COLO668 (cell line): ENCODE data around the gene BCAR1.
"Not testable (repeated sequence)": the region's sequence is repeated elsewhere in the genome, so short reads cannot be mapped to it uniquely, and the experiment has no call there.

Experiments used
- DNase-seq: peaks from one replicate; lab custom pipeline; 2025; ENCODE audit not compliant: unreplicated experiment; lab: John Stamatoyannopoulos, UW

BCAR1 gene

GRCh38 chr16:75226550-75227360 is 24.7 kb downstream of the BCAR1 start:
- DNase-seq = no peak

GRCh38 chr16:75225678-75226515 is 25.5 kb downstream of the BCAR1 start:
- no peak for DNase-seq

- no peak for DNase-seq
Observed at GRCh38 chr16:75225092-75225491, 26.3 kb downstream of the BCAR1 start.

GRCh38 chr16:75224306-75225082 is 26.9 kb downstream of the BCAR1 start:
- no peak for DNase-seq

GRCh38 chr16:75223129-75223528 is 28.3 kb downstream of the BCAR1 start:
- DNase-seq = not testable (repeated sequence)

- no peak for DNase-seq
Observed at GRCh38 chr16:75222271-75222783, 29.1 kb downstream of the BCAR1 start.

- no peak for DNase-seq
Observed at GRCh38 chr16:75219838-75220237, 31.6 kb downstream of the BCAR1 start.

GRCh38 chr16:75219088-75219487 is 32.3 kb downstream of the BCAR1 start:
- DNase-seq = no peak

- no peak for DNase-seq
Observed at GRCh38 chr16:75218256-75219076, 33.0 kb downstream of the BCAR1 start, which contains the start of gene CTRB1. Gene CTRB1 (plus strand): TSS chr16:75218988. CDS start chr16:75219008, 20 bp downstream.

GRCh38 chr16:75217389-75217851 is 34.0 kb downstream of the BCAR1 start:
- DNase-seq = no peak

GRCh38 chr16:75216576-75216975 is 34.8 kb downstream of the BCAR1 start:
- no peak for DNase-seq

- no peak for DNase-seq
Observed at GRCh38 chr16:75216127-75216526, 35.3 kb downstream of the BCAR1 start.

- not testable (repeated sequence) for DNase-seq
Observed at GRCh38 chr16:75211286-75211685, 40.1 kb downstream of the BCAR1 start.

- DNase-seq = no peak
Observed at GRCh38 chr16:75209944-75210343, 41.5 kb downstream of the BCAR1 start.

GRCh38 chr16:75209514-75209913 is 41.9 kb downstream of the BCAR1 start:
- not testable (repeated sequence) for DNase-seq

GRCh38 chr16:75208861-75209505 is 42.4 kb downstream of the BCAR1 start:
- no peak for DNase-seq

GRCh38 chr16:75208242-75208825 is 43.1 kb downstream of the BCAR1 start:
- no peak for DNase-seq

GRCh38 chr16:75207831-75208230 is 43.6 kb downstream of the BCAR1 start:
- DNase-seq = no peak
